HUES48 (cell line): ENCODE data around the gene NAT16.
A peak's percentile ranks its signal among the peaks of the same experiment; 100 is the strongest.
"Not testable (repeated sequence)": the region's sequence is repeated elsewhere in the genome, so short reads cannot be mapped to it uniquely, and the experiment has no call there.

Experiments
- H3K27ac ChIP-seq: one replicate; pipeline ENCODE4 v1.7.0; 2013; ENCODE audit warnings: low read depth, low read length, inconsistent platforms
- H3K27me3 ChIP-seq: 2 replicates; pipeline ENCODE4 v1.6.1; 2013; ENCODE audit warnings: mild to moderate bottlenecking, low read length; ENCODE audit not compliant: control insufficient read depth, insufficient read depth
- H3K36me3 ChIP-seq: 2 replicates; pipeline ENCODE4 v1.6.1; 2013; ENCODE audit warnings: low read length; ENCODE audit not compliant: control insufficient read depth, insufficient read depth
- H3K4me1 ChIP-seq: 2 replicates; pipeline ENCODE4 v1.6.1; 2013; ENCODE audit warnings: mild to moderate bottlenecking, low read length; ENCODE audit not compliant: control insufficient read depth, insufficient read depth
- H3K4me3 ChIP-seq: 2 replicates; pipeline ENCODE4 v1.5.1; 2013; ENCODE audit warnings: mild to moderate bottlenecking, low read depth, low read length
- H3K9ac ChIP-seq: 2 replicates; pipeline ENCODE4 v1.6.1; 2013; ENCODE audit warnings: mild to moderate bottlenecking, low read depth, low read length, moderate library complexity
- H3K9me3 ChIP-seq: 2 replicates; pipeline ENCODE4 v1.6.1; 2013; ENCODE audit warnings: low read length; ENCODE audit not compliant: control insufficient read depth, insufficient read depth

NAT16 gene

GRCh38 chr7:101201695-101202602 is 21.9 kb upstream of the NAT16 start:
- H3K27me3 ChIP-seq = peaks cover 18% of the 10 kb centered on the region
- H3K9me3 ChIP-seq = no peaks in the 10 kb centered on the region
- H3K4me3 ChIP-seq = peak overlapping the region; percentile 58
- H3K27ac ChIP-seq = no peak overlapping the region
- peaks cover 10% of the 10 kb centered on the region for H3K4me1 ChIP-seq
- 0 out of 2 replicates have a peak, but pooled peaks cover 2% of the 10 kb centered on the region for H3K36me3 ChIP-seq
- no peak overlapping the region for H3K9ac ChIP-seq

GRCh38 chr7:101200862-101201599 is 20.9 kb upstream of the NAT16 start, which contains the start of gene MOGAT3:
Gene MOGAT3, minus strand, starts transcription at chr7:101201036. Its CDS starts 182 bp downstream, at chr7:101200854.
- Histone ChIP-seq H3K9me3 (no peaks in the 10 kb centered on the region), H3K27ac (peak within 1 kb of the TSS; percentile 51), H3K9ac (no peak within 1 kb of the TSS), H3K36me3 (no peaks in the 10 kb centered on the region), H3K4me1 (peaks cover 10% of the 10 kb centered on the region), H3K27me3 (peaks cover 18% of the 10 kb centered on the region), H3K4me3 (peak within 1 kb of the TSS; percentile 58)

GRCh38 chr7:101200504-101200861 is 20.4 kb upstream of the NAT16 start:
- Histone ChIP-seq H3K9ac (no peak overlapping the region), H3K27me3 (peaks cover 18% of the 10 kb centered on the region), H3K36me3 (no peaks in the 10 kb centered on the region), H3K9me3 (no peaks in the 10 kb centered on the region), H3K4me1 (peaks cover 10% of the 10 kb centered on the region), H3K27ac (peak overlapping the region; percentile 51), H3K4me3 (no peak overlapping the region)

GRCh38 chr7:101199522-101199921 is 19.4 kb upstream of the NAT16 start:
- not testable (repeated sequence) for H3K36me3 ChIP-seq, H3K27ac ChIP-seq, H3K9ac ChIP-seq, H3K9me3 ChIP-seq, H3K4me3 ChIP-seq
- Histone ChIP-seq H3K4me1 (peaks cover 10% of the 10 kb centered on the region), H3K27me3 (peaks cover 18% of the 10 kb centered on the region)

- Histone ChIP-seq H3K27ac (no peak overlapping the region), H3K9me3 (no peaks in the 10 kb centered on the region), H3K36me3 (no peaks in the 10 kb centered on the region), H3K4me3 (no peak overlapping the region), H3K4me1 (peaks cover 10% of the 10 kb centered on the region), H3K27me3 (peaks cover 18% of the 10 kb centered on the region), H3K9ac (no peak overlapping the region)
Observed at GRCh38 chr7:101198476-101198875, 18.4 kb upstream of the NAT16 start.

GRCh38 chr7:101197991-101198390 is 17.9 kb upstream of the NAT16 start:
- Histone ChIP-seq H3K27ac (no peak overlapping the region), H3K9me3 (no peaks in the 10 kb centered on the region), H3K4me1 (peaks cover 10% of the 10 kb centered on the region), H3K36me3 (no peaks in the 10 kb centered on the region), H3K9ac (no peak overlapping the region), H3K4me3 (no peak overlapping the region), H3K27me3 (peaks cover 18% of the 10 kb centered on the region)

GRCh38 chr7:101195884-101196283 is 15.8 kb upstream of the NAT16 start:
- Histone ChIP-seq H3K4me1 (peaks cover 9% of the 10 kb centered on the region), H3K36me3 (no peaks in the 10 kb centered on the region), H3K9me3 (no peaks in the 10 kb centered on the region), H3K4me3 (no peak overlapping the region), H3K27me3 (0 out of 2 replicates have a peak, but pooled peaks cover 6% of the 10 kb centered on the region), H3K27ac (no peak overlapping the region), H3K9ac (no peak overlapping the region)

- H3K9ac ChIP-seq = no peak overlapping the region
- no peaks in the 10 kb centered on the region for H3K27me3 ChIP-seq
- no peak overlapping the region for H3K27ac ChIP-seq
Observed at GRCh38 chr7:101189109-101189508, 9.0 kb upstream of the NAT16 start.

GRCh38 chr7:101186844-101187428 is 6.8 kb upstream of the NAT16 start:
- no peak overlapping the region for H3K9ac ChIP-seq
- 0 out of 2 replicates have a peak, but pooled peaks cover 5% of the 10 kb centered on the region for H3K4me1 ChIP-seq
- no peaks in the 10 kb centered on the region for H3K36me3 ChIP-seq
- H3K27me3 ChIP-seq = no peaks in the 10 kb centered on the region
- no peak overlapping the region for H3K4me3 ChIP-seq
- H3K9me3 ChIP-seq = no peaks in the 10 kb centered on the region
- no peak overlapping the region for H3K27ac ChIP-seq

More at GRCh38 chr7:101189109-101189508, 9.0 kb upstream of the NAT16 start:
- peaks cover 2% of the 10 kb centered on the region; the same call in 1 of the 2 replicates for H3K4me1 ChIP-seq
- H3K36me3 ChIP-seq = no peaks in the 10 kb centered on the region
- H3K4me3 ChIP-seq = no peak overlapping the region
- H3K9me3 ChIP-seq = no peaks in the 10 kb centered on the region

- Histone ChIP-seq H3K36me3 (no peaks in the 10 kb centered on the region), H3K9ac (no peak overlapping the region), H3K4me3 (no peak overlapping the region), H3K27ac (no peak overlapping the region), H3K9me3 (no peaks in the 10 kb centered on the region), H3K27me3 (peaks cover 3% of the 10 kb centered on the region; the same call in 1 of the 2 replicates), H3K4me1 (0 out of 2 replicates have a peak, but pooled peaks cover 5% of the 10 kb centered on the region)
Observed at GRCh38 chr7:101186194-101186593, 6.1 kb upstream of the NAT16 start.
